Panc1 (cell line): ENCODE measurements around the gene MED13L. TPM values are rescaled to one million over a fixed set of nuclear protein-coding genes. Genes with fewer than 3 reads are reported as not detected.
A peak's percentile ranks its signal among the peaks of the same experiment; 100 is the strongest.

ENCODE experiments used
- ATAC-seq: fragments of 200-7000 bp; cut with Tn5 transposase; 2 replicates; pipeline ENCODE4 v1.9.1; 2020; ENCODE audit warnings: mild to moderate bottlenecking, moderate library complexity
- BruUV-seq: library from RNA; stranded (reverse); fragments of 400-500 nt; replicated peaks from 2 replicates; lab custom pipeline; 2021; lab: Mats Ljungman, UMichigan
- CTCF ChIA-PET: fragments of 300-600 bp; sonication (Branson Sonifier 250); formaldehyde crosslinking; loops from one replicate; lab custom pipeline; 2022; ENCODE audit warnings: antibody characterized with exemption; lab: Charles Lee
- POLR2A ChIA-PET: fragments of 300-600 bp; sonication (Branson Sonifier 250); formaldehyde crosslinking; loops from one replicate; lab custom pipeline; 2022; ENCODE audit warnings: antibody characterized with exemption; lab: Charles Lee
- DNase-seq: peaks from one replicate; pipeline ENCODE4 v3.0.0-alpha.2; 2010; ENCODE audit warnings: low read depth, low spot score
- H3K27ac ChIP-seq: 2 replicates; pipeline ENCODE4 v1.5.1; 2011; ENCODE audit warnings: mild to moderate bottlenecking, low read length, inconsistent platforms
- H3K27me3 ChIP-seq: fragments of 200-500 bp; sonication (Bioruptor generic); 2 replicates; pipeline ENCODE4 v1.6.0; 2014; ENCODE audit warnings: low read length, inconsistent platforms; ENCODE audit not compliant: control insufficient read depth, insufficient read depth
- H3K36me3 ChIP-seq: fragments of 200-500 bp; sonication (Bioruptor generic); 2 replicates; pipeline ENCODE4 v1.5.1; 2014; ENCODE audit warnings: inconsistent platforms, mild to moderate bottlenecking, low read length, moderate library complexity; ENCODE audit not compliant: control insufficient read depth, insufficient read depth
- H3K4me1 ChIP-seq: 2 replicates; pipeline ENCODE4 v1.5.1; 2011; ENCODE audit warnings: inconsistent platforms, mild to moderate bottlenecking, low read length, moderate library complexity; ENCODE audit not compliant: control insufficient read depth, insufficient read depth
- H3K4me3 ChIP-seq, 2 experiments: 2 replicates each; pipeline ENCODE4 v1.5.1; 2011 to 2012; ENCODE audit warnings: low read depth in 2 of 2, low read length in 2 of 2, mild to moderate bottlenecking in 2 of 2, inconsistent platforms in 1 of 2, moderate library complexity in 1 of 2
- H3K9me3 ChIP-seq: fragments of 200-500 bp; sonication (Bioruptor generic); 2 replicates; pipeline ENCODE4 v1.5.1; 2014; ENCODE audit warnings: low read depth, mild to moderate bottlenecking, inconsistent platforms, low read length, moderate library complexity; ENCODE audit not compliant: control insufficient read depth, insufficient read depth
- POLR2AphosphoS5 ChIP-seq: IDR thresholded peaks from 2 replicates; pipeline ENCODE4 v1.6.1; 2012; ENCODE audit warnings: mild to moderate bottlenecking, low read depth, low read length, moderate library complexity
- REST ChIP-seq, 2 experiments: IDR thresholded peaks; 2 replicates each; pipeline ENCODE4 v1.6.1; 2011 to 2012; ENCODE audit warnings: low read depth in 2 of 2, control low read depth in 1 of 2, low read length in 1 of 2, mild to moderate bottlenecking in 1 of 2, moderate library complexity in 1 of 2; ENCODE audit not compliant: insufficient read depth in 1 of 2
- SIN3A ChIP-seq: IDR thresholded peaks from 2 replicates; pipeline ENCODE4 v1.6.1; 2012; ENCODE audit warnings: low read depth, mild to moderate bottlenecking, low read length, moderate library complexity, borderline replicate concordance; ENCODE audit not compliant: insufficient read depth
- TCF7L2 ChIP-seq: IDR thresholded peaks from 2 replicates; pipeline ENCODE4 v1.6.1; 2011; ENCODE audit warnings: mild to moderate bottlenecking, low read depth, low read length, inconsistent platforms
- in situ Hi-C: cut with HindIII; loops from 2 replicates; pipeline ENCODE4 v1.10.0; 2016; ENCODE audit warnings: low sequenced_read_pairs, low pct_unique_long_range_greater_than_20kb
- intact Hi-C: fragments of 100-400 bp; cut with micrococcal nuclease; formaldehyde crosslinking; loops from one replicate; pipeline ENCODE4 v1.10.0; 2022; ENCODE audit not compliant: unreplicated experiment
- total RNA-seq: library from RNA; stranded (reverse); gene quantifications from one replicate; pipeline ENCODE4 v1.2.1, GENCODE V29; 2021; ENCODE audit not compliant: unreplicated experiment
- TF ChIP-seq, protein P1 (sequence below): fragments of 450-650 bp; IDR thresholded peaks from 2 replicates; pipeline ENCODE4 v1.5.1; 2017; ENCODE audit warnings: mild to moderate bottlenecking

The MED13L gene
- total RNA-seq, 1 experiment from 2014 or later: 170 TPM

DNA sequence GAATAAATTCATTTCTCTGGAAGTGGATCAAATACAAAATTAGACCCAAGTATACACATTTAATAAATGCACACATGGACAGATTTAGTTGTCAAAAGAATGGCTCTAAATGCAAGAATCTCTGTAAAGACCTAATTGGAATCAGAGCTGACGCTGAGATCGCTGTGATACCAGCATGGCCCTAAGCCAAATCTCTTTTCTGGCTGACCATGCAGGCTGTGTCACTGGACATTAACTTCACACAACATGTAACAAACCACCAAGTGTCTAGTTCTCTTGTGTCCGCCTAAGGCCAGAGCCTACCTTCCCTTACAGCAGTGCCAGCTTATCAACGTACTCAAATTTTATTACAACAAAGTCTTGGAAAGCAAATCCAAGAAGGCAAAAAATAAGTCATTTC is 127.5 kb downstream of the MED13L start:
- Histone ChIP-seq H3K9me3 (no peaks in the 10 kb centered on the region), H3K4me3 (no peak overlapping the region), H3K4me1 (peaks cover 68% of the 10 kb centered on the region), H3K36me3 (no peaks in the 10 kb centered on the region), H3K27ac (no peak overlapping the region; the same call in 1 of the 2 replicates), H3K27me3 (no peaks in the 10 kb centered on the region)
- BruUV-seq: no TSS peak
- ChIA-PET POLR2A (no interaction called here), CTCF (no interaction called here)
- ATAC-seq: no peak
- no peak for DNase-seq
- in situ Hi-C loops (no loop called here), intact Hi-C loops (no loop called here)
- TF ChIP-seq TCF7L2 (no peak), REST (IDR thresholded peaks at IDR 0.05; ENCODE audit: insufficient read depth in 1 of 2, low read depth in 2 of 2, low read length in 1 of 2) (no peak), POLR2AphosphoS5 (no peak), SIN3A (no peak)
- TF ChIP-seq, protein P1, sequence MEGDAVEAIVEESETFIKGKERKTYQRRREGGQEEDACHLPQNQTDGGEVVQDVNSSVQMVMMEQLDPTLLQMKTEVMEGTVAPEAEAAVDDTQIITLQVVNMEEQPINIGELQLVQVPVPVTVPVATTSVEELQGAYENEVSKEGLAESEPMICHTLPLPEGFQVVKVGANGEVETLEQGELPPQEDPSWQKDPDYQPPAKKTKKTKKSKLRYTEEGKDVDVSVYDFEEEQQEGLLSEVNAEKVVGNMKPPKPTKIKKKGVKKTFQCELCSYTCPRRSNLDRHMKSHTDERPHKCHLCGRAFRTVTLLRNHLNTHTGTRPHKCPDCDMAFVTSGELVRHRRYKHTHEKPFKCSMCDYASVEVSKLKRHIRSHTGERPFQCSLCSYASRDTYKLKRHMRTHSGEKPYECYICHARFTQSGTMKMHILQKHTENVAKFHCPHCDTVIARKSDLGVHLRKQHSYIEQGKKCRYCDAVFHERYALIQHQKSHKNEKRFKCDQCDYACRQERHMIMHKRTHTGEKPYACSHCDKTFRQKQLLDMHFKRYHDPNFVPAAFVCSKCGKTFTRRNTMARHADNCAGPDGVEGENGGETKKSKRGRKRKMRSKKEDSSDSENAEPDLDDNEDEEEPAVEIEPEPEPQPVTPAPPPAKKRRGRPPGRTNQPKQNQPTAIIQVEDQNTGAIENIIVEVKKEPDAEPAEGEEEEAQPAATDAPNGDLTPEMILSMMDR: no peak

DNA sequence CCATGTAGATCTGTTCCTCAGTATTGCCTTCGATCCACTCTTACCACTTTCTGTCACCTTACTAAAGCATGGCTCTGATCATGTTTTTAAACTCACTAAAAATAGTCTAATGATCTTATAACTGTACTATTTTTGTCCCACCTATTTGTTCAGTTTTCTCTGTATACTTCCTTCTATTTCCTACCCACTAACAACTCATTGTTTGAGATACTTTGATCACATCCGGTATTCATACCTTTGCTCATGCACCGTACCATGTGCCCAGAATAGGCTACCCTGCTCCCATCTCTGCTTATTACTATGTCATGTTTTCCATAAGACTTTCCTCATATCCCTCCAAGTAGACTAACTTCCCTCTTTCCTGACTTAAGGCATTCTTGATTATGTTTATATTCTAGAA is 128.6 kb downstream of the MED13L start:
- Histone ChIP-seq H3K4me3 (no peak overlapping the region), H3K9me3 (no peaks in the 10 kb centered on the region), H3K27ac (no peak overlapping the region; the same call in 1 of the 2 replicates), H3K4me1 (peaks cover 74% of the 10 kb centered on the region), H3K27me3 (no peaks in the 10 kb centered on the region), H3K36me3 (no peaks in the 10 kb centered on the region)
- DNase-seq (no peak), ATAC-seq (no peak; the same call in 1 of the 2 replicates)
- BruUV-seq: TSS peak; percentile 9
- TF ChIP-seq REST (IDR thresholded peaks at IDR 0.05; ENCODE audit: insufficient read depth in 1 of 2, low read depth in 2 of 2, low read length in 1 of 2): no peak
- TF ChIP-seq, protein P1: no peak
- no peak for TF ChIP-seq TCF7L2
- no peak for TF ChIP-seq SIN3A
- TF ChIP-seq POLR2AphosphoS5: no peak
- ChIA-PET POLR2A (no interaction called here), CTCF (no interaction called here)
- in situ Hi-C loops: no loop called here
- intact Hi-C loops: no loop called here
